Vagina (tissue), 2 donors: Measurements from ENCODE around the gene MRPL53.
"Not testable (repeated sequence)": the region's sequence is repeated elsewhere in the genome, so short reads cannot be mapped to it uniquely, and the experiment has no call there.

Source experiments
- POLR2A ChIP-seq, 2 donors: fragments of 450-650 bp; IDR thresholded peaks; one replicate each; pipeline ENCODE4 v1.6.1; 2017; ENCODE audit warnings: antibody characterized with exemption in 2 of 2, mild to moderate bottlenecking in 2 of 2, moderate library complexity in 2 of 2
- POLR2AphosphoS5 ChIP-seq, 2 donors: sonication (generic); formaldehyde crosslinking; IDR thresholded peaks; one replicate each; pipeline ENCODE4 v1.9.0; 2017; ENCODE audit warnings: antibody characterized with exemption in 2 of 2, mild to moderate bottlenecking in 2 of 2, low read depth in 1 of 2; ENCODE audit not compliant: insufficient read depth in 1 of 2
- TF ChIP-seq, protein P1 (sequence below), 3 experiments: fragments of 450-650 bp in 2 of 3; fragments of 200-600 bp in 1 of 3; sonication (generic) in 1 of 3; IDR thresholded peaks; one replicate each; pipeline ENCODE4 v1.5.1; 2017 to 2019; ENCODE audit warnings: antibody characterized with exemption in 3 of 3, mild to moderate bottlenecking in 2 of 3, moderate library complexity in 2 of 3

DNA sequence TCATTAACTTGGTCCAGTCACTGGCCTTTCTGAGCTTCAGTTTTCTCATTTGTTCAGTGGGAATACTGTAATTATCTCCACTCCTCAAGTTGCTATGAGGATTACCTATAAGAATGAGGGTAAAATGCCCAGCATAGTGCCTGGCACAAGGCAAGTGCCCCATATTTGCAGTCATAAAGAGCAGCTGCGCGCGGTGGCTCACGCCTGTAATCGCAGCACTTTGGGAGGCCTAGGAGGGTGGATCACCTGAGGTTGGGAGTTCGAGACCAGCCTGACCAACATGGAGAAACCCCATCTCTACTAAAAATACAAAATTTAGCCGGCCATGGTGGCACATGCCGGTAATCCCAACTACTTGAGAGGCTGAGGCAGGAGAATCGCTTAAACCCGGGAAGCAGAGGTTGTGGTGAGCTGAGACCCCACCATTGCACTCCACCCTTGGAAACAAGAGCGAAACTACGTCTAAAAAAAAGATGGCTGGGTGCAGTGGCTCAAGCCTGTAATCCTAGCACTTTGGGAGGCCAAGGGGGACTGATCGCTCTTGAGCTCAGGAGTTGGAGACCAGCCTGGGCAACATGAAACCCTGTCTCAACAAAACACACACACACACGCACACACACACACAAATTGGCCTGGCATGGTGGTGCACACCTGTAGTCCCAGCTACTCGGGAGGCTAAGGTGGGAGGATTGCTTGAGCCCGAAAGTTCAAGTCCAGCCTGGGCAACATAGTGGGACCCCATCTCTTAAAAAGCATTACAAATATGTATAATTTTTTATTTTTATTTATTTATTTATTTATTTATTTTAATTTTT is 29.8 kb downstream of the MRPL53 start:
- TF ChIP-seq, protein P1, sequence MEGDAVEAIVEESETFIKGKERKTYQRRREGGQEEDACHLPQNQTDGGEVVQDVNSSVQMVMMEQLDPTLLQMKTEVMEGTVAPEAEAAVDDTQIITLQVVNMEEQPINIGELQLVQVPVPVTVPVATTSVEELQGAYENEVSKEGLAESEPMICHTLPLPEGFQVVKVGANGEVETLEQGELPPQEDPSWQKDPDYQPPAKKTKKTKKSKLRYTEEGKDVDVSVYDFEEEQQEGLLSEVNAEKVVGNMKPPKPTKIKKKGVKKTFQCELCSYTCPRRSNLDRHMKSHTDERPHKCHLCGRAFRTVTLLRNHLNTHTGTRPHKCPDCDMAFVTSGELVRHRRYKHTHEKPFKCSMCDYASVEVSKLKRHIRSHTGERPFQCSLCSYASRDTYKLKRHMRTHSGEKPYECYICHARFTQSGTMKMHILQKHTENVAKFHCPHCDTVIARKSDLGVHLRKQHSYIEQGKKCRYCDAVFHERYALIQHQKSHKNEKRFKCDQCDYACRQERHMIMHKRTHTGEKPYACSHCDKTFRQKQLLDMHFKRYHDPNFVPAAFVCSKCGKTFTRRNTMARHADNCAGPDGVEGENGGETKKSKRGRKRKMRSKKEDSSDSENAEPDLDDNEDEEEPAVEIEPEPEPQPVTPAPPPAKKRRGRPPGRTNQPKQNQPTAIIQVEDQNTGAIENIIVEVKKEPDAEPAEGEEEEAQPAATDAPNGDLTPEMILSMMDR (IDR thresholded peaks at IDR 0.05) = not testable (repeated sequence)
- TF ChIP-seq POLR2A (IDR thresholded peaks at IDR 0.05); POLR2AphosphoS5 (IDR thresholded peaks at IDR 0.05; ENCODE audit: insufficient read depth in 1 of 2, low read depth in 1 of 2): not testable (repeated sequence)
